Cardiac fibroblast (primary cell): ENCODE measurements around the gene PRRT2.

Experiments
- DNase-seq, 2 donors: peaks; one replicate each; pipeline versions ENCODE4 v3.0.0 to v3.0.0-alpha.2; 2010; ENCODE audit warnings: low read depth in 2 of 2
- H3K4me3 ChIP-seq, 2 donors: replicated peaks in 1 of 2; 1 replicate in 1 of 2; 2 replicates in 1 of 2; pipeline ENCODE4 v1.5.1; 2011; ENCODE audit warnings: low read depth in 2 of 2, low read length in 2 of 2, mild to moderate bottlenecking in 2 of 2, moderate library complexity in 1 of 2
- CTCF ChIP-seq: IDR thresholded peaks from one replicate; pipeline ENCODE4 v1.5.1; 2011; ENCODE audit warnings: low read depth, mild to moderate bottlenecking, low read length, inconsistent platforms

The PRRT2 gene

GRCh38 chr16:29811896-29812665, at the start of gene PRRT2:
PRRT2 (plus strand) TSS chr16:29812193; CDS start chr16:29813055, 862 bp downstream.
- peak within 1 kb of the TSS; percentile 53 to 56 for H3K4me3 ChIP-seq
- TF ChIP-seq CTCF, result no peak
- peak; percentile 35 to 52 for DNase-seq

GRCh38 chr16:29763326-29763725, 48.7 kb upstream of the PRRT2 start:
- no peak overlapping the region for H3K4me3 ChIP-seq
- no peak for TF ChIP-seq CTCF
- DNase-seq, result no peak

GRCh38 chr16:29765167-29766032, 46.6 kb upstream of the PRRT2 start:
- no peak for DNase-seq
- H3K4me3 ChIP-seq, result no peak overlapping the region
- no peak for TF ChIP-seq CTCF

GRCh38 chr16:29766571-29766970, 45.4 kb upstream of the PRRT2 start:
- no peak overlapping the region for H3K4me3 ChIP-seq
- no peak for TF ChIP-seq CTCF

GRCh38 chr16:29767062-29767461, 44.9 kb upstream of the PRRT2 start:
- no peak for DNase-seq
- H3K4me3 ChIP-seq, result no peak overlapping the region
- no peak for TF ChIP-seq CTCF

More at GRCh38 chr16:29766571-29766970, 45.4 kb upstream of the PRRT2 start:
- no peak for DNase-seq

GRCh38 chr16:29769507-29769906, 42.5 kb upstream of the PRRT2 start:
- H3K4me3 ChIP-seq, result no peak overlapping the region
- DNase-seq, result no peak
- TF ChIP-seq CTCF, result no peak
